GM21528 (cell line): ENCODE measurements around the gene TRIM66.

Source experiments
- ATAC-seq: cut with Tn5 transposase; IDR thresholded peaks from one replicate; pipeline ENCODE4 v1.9.1; 2021; ENCODE audit warnings: mild to moderate bottlenecking, moderate library complexity; ENCODE audit not compliant: unreplicated experiment, low FRiP score

The TRIM66 gene

GRCh38 chr11:8717544-8717875, 35.0 kb upstream of the TRIM66 start:
- no peak for ATAC-seq

- ATAC-seq, result no peak
Measured at GRCh38 chr11:8715501-8715900, 33.0 kb upstream of the TRIM66 start.

- no peak for ATAC-seq
Measured at GRCh38 chr11:8714622-8715225, 32.3 kb upstream of the TRIM66 start.

- no peak for ATAC-seq
Measured at GRCh38 chr11:8713760-8714454, 31.4 kb upstream of the TRIM66 start.

- ATAC-seq, result no peak
Measured at GRCh38 chr11:8712506-8712905, 30.0 kb upstream of the TRIM66 start.

- ATAC-seq, result no peak
Measured at GRCh38 chr11:8711895-8712442, 29.5 kb upstream of the TRIM66 start.

GRCh38 chr11:8709777-8710176, 27.3 kb upstream of the TRIM66 start:
- no peak for ATAC-seq

- ATAC-seq, result no peak
Measured at GRCh38 chr11:8709002-8709672, 26.7 kb upstream of the TRIM66 start.

- no peak for ATAC-seq
Measured at GRCh38 chr11:8707541-8708191, 25.2 kb upstream of the TRIM66 start.

- no peak for ATAC-seq
Measured at GRCh38 chr11:8706673-8707432, 24.4 kb upstream of the TRIM66 start.

- no peak for ATAC-seq
Measured at GRCh38 chr11:8705146-8705545, 22.7 kb upstream of the TRIM66 start.

GRCh38 chr11:8704136-8704535, 21.7 kb upstream of the TRIM66 start:
- ATAC-seq, result no peak

- no peak for ATAC-seq
Measured at GRCh38 chr11:8702598-8702915, 20.1 kb upstream of the TRIM66 start.

- ATAC-seq, result no peak
Measured at GRCh38 chr11:8701891-8702597, 19.6 kb upstream of the TRIM66 start.

- no peak for ATAC-seq
Measured at GRCh38 chr11:8699903-8700302, 17.4 kb upstream of the TRIM66 start.

GRCh38 chr11:8698917-8699441, 16.5 kb upstream of the TRIM66 start:
- no peak for ATAC-seq

GRCh38 chr11:8698379-8698851, 15.9 kb upstream of the TRIM66 start:
- ATAC-seq, result no peak

- no peak for ATAC-seq
Measured at GRCh38 chr11:8697054-8697453, 14.6 kb upstream of the TRIM66 start.

- ATAC-seq, result no peak
Measured at GRCh38 chr11:8694137-8694536, 11.7 kb upstream of the TRIM66 start.

- no peak for ATAC-seq
Measured at GRCh38 chr11:8693555-8693954, 11.1 kb upstream of the TRIM66 start.
